Right ventricle myocardium inferior (tissue), 1 donor: ENCODE measurements around the gene YKT6. TPM values are rescaled to one million over a fixed set of nuclear protein-coding genes. Genes with fewer than 3 reads are reported as not detected.
"Not testable (repeated sequence)": the region's sequence is repeated elsewhere in the genome, so short reads cannot be mapped to it uniquely, and the experiment has no call there.

ENCODE experiments used
- ATAC-seq: fragments of 200-7000 bp; cut with Tn5 transposase; one replicate; pipeline ENCODE4 v1.9.1; 2020; ENCODE audit warnings: mild to moderate bottlenecking, moderate library complexity
- DNase-seq: peaks from one replicate; pipeline ENCODE4 v3.0.0; 2021; ENCODE audit errors: missing footprints
- intact Hi-C: fragments of 100-400 bp; cut with DNase I; formaldehyde crosslinking; loops from one replicate; pipeline ENCODE4 v1.11.0; 2022
- total RNA-seq: library from RNA; stranded (reverse); fragmentation: NEBNext Ultra II Directional; extraction: Animal tissue kit (Norgen Biotek cat#: 25700); gene quantifications from one replicate; pipeline ENCODE4 v1.2.1, GENCODE V29; 2021
- donor health status: DM: no; HTN: yes; CAD: no; lungs with severe emphysema.

Gene YKT6
- total RNA-seq, 1 donor from 2014 or later = 58.0 TPM

DNA sequence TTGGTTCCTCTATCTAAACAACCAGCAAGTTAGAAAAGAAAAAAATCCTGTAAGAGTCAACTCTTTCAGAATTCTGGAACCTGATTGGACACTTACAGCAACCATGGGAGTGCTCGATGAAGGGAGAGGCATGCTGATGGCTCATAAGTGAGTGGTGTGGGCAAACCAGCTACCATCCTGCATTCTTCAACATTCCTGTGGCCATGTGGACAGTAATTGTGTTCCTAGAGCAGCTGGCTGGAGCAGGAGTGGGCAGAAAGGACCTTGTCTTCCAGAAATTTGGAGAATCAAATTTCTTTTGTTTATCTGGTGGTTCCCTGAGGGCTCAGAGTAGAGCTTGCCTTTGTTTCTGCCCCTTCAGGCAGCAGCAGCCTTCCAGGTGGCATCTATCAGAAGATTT is 37.2 kb upstream of the YKT6 start:
- ATAC-seq = no peak
- DNase-seq = no peak
- intact Hi-C loops = no loop called here

DNA sequence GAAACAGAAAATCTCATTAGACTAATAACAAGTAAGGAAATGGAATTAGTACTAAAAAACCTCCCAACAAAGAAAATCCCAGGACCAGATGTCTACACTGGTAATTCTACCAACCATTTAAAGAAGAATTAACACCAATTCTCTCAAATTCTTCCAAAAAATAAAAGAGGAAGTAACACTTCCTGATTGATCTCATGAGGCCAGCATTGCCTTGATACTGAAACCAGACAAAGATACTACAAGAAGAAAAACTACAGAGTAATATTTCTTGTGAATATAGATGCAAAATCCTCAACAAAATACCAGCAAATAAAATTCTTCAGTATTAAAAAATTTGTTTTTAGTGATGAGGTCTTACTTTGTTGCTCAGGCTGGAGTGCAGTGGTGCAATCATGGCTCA is 32.9 kb upstream of the YKT6 start:
- intact Hi-C loops = no loop called here
- no peak for ATAC-seq
- DNase-seq = no peak

DNA sequence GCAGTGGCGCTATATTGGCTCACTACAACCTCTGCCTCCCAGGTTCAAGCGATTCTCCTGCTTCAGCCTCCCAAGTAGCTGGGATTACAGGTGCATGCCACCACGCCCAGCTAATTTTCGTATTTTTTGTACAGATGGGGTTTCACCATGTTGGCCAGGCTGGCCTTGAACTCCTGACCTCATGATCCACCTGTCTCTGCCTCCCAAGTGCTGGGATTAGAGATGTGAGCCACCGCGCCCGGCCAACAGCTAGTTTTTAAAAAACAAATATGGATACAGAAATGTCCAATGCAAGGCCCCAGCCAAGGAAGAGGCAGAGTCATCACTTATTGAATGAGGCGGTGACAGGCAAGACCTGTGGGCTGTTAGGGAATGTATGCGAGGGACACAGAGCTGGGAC is 28.9 kb upstream of the YKT6 start:
- DNase-seq, ATAC-seq, intact Hi-C loops: not testable (repeated sequence)

DNA sequence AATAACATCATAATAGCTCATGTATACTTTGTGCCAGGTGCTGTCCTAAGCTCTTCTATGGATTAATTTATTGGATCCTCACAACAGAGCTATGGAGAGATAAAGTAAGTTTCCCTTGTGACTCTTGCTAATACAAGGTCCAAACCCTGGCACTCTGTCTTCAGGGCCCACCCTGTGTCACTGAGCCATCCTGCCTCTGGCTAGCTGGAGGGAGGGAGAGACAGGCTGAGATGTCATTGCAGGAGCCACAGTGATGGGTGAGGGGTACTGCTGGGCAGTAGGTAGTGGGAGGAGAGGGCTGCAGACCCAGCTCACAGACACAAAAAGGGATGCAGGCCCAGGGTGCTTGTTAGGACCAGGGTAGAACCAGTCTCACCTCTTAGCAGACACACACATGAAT is 28.4 kb upstream of the YKT6 start:
- ATAC-seq = no peak
- no peak for DNase-seq
- intact Hi-C loops = no loop called here

DNA sequence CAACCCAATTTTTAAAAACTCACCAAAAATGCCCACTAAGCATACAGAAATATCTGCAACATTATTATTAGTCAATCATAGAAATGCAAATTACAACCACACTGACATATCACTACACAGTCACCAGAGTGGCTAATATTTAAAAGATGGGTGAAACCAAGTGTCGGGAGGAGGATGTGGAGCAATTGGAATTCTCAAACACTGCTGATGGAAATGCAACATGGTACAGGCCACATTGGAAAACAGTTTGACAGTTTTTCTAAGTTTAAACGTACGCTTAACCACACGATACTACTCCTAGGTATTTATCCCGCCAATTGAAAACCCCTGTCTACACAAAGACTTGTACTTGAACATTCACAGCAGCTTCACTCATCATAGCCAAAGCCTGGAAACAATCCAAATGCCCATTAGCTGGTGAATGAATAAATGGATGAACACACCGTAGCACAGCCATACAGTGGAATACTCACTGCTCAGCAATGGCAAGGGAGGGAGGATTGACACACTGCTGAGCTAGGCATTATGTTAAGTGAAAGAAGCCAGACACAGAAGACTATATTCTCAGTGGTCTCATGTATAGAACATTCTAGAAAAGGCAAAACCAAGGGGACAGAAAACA is 27.9 kb upstream of the YKT6 start:
- DNase-seq (no peak), ATAC-seq (no peak)
- intact Hi-C loops = no loop called here

DNA sequence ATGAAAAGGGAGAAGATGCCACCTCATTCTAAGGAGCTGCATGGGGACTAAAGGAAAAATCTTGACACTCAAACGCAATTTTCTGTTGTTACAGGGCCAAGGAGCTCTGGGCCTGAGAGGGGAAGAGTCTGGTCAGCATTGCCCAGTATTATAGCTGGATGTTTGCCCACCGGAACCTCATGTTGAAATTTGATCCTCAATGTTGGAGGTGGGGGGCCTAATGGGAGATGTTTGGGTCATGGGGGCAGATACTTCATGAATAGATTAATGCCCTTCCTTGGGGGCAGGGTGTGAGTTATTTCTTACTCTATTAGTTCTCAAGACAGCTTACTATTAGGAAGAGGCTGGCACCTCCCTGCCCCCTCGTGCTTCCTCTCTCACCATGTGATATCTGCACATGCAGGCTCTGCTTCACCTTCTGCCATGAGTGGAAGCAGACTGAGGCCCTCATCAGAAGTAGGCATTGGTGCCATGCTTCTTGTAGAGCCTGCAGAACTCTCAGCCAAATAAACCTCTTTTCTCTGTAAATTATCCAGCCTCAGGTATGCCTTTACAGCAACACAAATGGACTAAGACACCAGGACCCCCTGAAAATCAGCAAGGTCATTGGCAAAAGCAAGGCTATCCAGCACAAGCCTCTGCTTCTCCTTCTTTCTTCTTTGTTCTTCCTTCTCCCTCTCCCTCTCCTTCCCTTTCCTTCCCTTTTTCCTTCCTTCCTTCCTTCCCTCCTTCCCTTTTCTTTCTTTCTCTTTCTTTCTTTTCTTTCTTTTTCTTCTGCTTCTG is 26.7 kb upstream of the YKT6 start:
- ATAC-seq = no peak
- DNase-seq = no peak
- intact Hi-C loops = no loop called here

DNA sequence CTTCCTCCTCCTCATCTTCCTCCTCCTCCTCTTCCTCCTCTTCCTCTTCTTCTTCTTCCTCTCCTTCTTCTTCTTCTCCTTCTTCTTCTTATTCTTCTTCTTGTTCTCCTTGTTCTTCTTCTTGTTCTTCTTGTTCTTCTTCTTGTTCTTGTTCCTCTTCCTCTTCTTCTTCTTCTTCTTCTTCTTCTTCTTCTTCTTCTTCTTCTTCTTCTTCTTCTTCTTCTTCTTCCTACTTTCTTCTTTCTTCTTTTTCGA is 26.2 kb upstream of the YKT6 start:
- ATAC-seq, intact Hi-C loops, DNase-seq: not testable (repeated sequence)

DNA sequence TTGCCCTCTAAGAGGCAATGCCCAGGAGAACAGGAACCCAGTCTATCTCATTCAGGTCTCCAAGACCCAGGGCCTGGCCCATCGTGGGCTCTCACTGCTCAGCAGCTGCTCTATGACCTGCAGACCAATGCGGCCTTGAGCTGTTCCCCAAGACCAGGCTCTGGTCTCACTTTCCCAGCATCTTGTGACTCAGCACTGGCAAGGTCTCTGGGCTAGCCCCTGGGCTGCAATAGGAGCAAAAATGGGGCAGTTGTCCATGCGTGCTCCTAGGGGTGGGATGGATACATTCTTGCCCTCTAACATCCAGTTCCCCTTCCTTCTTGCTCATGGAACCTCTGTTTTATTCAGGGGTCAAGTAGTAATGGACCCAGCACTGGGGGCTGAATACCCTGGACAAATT is 25.0 kb upstream of the YKT6 start:
- ATAC-seq = no peak
- DNase-seq = no peak
- intact Hi-C loops = no loop called here

DNA sequence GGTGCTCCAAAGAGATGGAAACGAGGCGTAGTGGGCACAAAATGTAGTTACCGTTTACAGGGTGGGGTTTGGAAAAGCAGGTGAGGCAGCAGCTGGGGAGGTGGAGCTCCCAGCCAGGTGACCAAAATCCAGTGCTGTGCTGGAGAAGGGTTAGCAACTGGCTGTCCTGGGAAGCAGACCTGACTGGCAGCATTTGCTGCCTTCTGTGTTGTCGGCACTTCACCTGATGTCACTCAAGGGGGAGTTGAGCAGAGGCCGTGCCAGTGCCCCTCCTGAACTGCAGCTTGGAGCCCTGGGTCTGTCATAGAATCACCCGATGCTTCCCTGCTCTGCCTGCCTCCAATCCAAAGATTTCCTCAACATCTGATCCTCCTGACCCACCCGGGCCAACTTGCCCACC is 24.3 kb upstream of the YKT6 start:
- intact Hi-C loops = no loop called here
- DNase-seq (no peak), ATAC-seq (no peak)

DNA sequence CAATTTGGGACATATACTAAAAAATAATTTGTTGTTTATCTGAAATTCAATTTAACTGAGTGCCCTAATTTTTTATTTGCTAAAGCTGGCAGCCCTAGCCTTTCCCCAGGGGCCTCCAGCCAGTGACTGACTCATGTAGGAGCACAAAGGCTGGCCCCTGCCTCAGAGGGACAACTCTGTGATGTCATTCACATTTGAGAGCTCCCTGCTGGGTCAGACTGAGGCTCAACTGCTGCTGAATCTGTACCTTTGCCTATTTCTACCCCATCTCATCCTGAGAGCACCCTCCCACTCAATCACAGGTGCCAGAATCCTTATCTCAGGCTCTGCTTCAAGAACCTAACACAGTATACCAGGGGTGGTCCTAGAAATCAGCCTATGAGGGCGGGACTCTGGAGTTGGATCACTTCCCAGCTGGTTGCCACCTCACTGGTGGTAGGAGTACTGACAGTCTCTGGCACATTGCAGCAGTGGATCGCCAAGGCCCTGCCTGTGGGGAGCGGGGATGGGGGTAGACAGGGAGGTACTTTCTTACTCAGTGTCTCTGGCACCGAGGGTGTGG is 23.1 kb upstream of the YKT6 start:
- ATAC-seq = peak; percentile 20
- DNase-seq = no peak
- intact Hi-C loops = no loop called here

DNA sequence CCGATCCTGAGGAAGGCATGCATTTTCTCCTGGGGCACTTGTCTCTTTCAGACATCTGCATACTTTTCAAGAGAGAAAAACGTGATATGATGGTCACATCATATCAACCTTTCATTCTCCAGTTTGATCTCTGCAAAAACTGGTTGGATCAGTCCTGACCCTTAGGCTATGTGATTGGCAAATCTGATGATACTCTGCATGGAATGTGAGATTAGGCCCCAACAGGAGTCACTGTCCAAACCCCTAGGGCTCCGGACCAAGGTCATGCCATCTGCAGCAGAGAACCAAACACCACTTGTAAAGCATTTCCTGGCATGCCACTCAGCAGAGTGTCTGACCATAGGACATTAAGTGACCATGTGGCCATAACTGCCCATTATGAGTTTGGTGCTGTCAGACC is 20.1 kb upstream of the YKT6 start:
- no peak for ATAC-seq
- intact Hi-C loops = no loop called here
- DNase-seq = no peak

DNA sequence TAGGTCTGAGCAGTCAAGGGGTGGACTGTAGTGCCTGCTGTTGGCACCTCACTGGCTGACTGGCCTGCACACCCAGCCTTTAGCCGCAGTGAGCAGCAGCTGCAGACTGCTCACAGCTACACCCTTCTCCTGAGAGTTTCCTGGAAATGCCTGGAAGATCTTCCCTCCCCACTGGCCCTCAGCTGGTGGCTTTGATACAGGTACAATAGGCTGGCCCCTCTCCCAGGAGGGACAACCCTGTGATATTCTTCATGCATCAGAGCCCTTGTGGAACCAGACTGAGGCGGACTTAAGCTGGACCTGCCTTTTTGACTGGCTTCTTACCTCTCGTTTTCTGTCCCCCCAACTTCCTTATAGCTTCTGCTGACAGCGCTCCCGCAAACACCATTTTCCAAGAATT is 18.0 kb upstream of the YKT6 start:
- DNase-seq (no peak), ATAC-seq (no peak)
- intact Hi-C loops = no loop called here

DNA sequence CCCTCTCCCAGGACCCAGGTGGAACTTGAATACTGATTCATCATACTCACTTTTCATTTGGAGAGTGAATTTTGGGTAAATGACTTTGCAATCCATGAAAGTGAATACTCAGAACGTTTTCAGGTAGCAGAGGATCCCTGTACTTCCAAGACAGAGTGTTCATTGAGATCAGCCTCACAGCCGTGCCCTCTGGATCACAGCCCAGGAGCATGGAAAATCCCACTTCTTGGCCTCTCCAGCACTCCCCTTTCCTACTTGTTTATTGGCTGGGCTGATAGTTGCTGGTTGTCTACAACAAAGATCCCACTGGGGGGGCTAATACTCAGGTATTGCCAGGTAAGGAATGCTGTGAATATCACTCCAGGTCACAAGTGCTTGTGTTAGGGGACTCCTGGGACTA is 17.4 kb upstream of the YKT6 start:
- ATAC-seq (no peak), DNase-seq (no peak)
- intact Hi-C loops = no loop called here

DNA sequence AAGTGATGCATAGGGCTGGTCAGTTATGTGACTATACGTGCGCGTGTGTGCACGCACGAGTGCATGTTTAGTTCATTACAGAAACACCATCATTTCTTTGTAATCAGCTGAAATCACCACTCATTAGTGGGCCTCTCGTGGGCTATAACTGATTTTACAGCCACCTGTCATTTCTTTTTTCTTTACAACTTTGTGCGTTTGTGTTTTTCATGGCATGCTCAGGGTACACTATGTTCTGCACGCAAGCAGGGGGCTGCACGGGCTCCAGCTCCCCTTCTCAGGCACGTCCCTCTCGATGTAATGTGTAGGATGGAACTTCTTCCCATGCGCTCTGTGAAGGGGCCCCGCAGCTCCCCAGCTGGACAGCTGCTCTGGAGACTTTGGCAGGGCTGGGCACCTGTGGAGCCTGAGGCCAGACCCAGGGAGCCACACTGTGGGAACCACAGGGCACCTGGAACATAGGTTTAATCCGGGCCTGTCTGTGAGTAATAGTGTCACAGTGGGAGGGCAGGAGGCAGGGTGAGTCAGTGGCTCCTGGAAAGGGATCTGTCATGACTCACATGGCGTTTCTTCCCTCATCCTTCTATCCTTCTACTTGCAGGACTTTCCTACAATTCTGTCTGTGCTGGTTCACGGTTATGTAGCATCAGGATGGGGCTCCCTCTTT is 16.4 kb upstream of the YKT6 start:
- ATAC-seq (no peak), DNase-seq (no peak)
- intact Hi-C loops = no loop called here

DNA sequence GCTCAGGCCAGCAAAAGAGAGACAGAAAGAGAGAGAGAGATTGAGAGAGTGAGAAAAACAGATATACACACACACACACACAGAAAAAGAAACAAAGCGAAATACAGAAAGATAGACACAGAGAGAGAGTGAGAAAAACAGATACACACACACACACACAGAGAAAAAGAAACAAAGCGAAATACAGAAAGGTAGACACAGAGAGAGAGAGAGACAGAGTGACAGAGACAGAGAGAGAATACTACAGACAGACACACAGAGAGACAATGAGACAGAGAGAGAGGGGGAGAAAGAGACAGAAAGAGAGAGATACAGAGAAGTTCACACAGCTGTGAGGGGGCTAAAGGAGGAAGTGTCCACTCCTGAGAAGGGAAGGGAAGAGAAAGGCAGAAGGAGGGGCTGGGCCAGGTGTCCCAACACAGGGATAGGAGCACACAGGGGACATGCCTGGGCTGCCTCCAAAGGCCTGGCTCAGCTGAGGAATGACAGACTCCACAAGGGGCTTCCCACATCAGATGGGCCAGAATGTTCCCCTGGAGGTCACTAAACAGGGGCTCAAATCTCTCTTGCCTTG is 15.8 kb upstream of the YKT6 start:
- intact Hi-C loops = no loop called here
- DNase-seq = no peak
- no peak for ATAC-seq

DNA sequence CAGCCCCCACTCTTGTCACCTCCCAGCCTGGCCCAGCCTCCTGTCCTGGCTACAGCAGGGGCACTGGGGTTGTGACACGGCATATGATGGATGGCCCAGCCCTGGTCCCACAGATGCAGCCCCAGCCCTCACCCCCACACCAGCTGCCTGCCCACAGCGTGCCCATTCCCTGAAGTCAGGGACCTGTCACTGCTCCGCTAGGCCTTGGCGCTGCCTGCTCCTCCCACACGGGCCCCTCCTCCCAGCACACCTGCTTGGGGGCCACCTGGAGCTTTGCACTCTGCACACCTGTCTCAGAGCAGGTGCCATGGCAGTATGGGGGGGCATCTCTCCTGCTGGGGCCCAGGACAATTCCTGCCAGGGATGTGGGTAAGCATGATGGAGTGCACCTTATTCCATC is 15.0 kb upstream of the YKT6 start:
- DNase-seq (no peak), ATAC-seq (no peak)

DNA sequence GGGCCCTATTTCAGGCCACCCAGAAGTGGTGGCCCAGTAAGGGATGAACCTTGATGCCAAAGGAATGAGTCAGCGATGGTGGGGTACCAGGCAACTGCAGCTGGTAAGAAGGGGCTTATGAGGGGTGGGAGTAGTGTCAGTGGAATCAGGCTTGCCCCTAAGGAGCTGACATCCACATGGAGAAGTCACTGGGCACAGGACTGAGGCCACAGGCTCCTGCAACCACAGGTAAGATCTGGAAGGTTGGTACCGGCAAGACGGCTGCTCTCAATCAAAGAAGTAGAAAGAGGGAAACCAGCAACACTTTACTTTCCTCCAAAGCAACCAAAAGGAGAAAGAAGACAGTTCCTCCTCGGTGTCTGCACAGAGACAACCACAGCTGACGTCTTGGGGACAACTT is 14.0 kb upstream of the YKT6 start:
- ATAC-seq (no peak), DNase-seq (no peak)
- intact Hi-C loops = no loop called here

More for the DNA sequence above, 15.0 kb upstream of the YKT6 start:
- intact Hi-C loops = no loop called here

DNA sequence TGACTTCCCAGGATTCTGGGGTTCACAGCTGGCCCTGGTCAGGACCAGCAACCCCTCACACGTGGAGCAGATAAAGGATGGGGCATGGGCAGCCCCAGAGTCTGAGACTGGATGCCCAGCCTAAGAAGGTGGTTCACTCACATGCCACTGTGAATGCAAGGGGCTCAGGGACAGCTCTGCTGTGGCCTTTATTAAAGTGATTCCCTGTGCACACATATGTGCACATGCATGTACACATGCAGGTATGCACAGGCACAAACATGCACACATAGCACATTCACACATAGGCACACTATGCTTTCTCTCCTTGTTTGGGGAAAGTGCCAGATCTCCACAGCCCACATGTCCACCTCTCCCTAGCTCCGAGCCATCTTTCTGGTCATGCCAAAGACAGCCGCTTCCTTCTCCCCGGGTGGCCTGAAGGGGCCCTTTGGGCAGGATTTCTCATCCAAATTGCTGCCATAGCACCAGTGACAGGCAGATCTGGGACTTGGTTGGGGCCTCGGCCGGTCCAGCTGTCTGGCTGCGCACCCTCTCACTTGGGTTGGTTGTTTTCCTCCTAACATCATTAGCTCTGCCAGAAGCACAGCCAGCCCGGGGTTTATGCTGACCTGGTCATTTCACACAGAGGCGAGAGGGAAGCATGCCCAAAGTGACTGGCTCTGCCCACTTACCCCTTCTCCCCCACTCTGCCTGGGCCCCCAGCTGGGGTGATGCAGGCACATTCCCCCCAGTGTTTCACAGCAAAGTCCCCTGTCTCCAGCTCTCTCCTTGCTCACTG is 13.0 kb upstream of the YKT6 start:
- ATAC-seq = no peak
- DNase-seq = no peak
- intact Hi-C loops = no loop called here
